Measurements from ENCODE around the gene APLP2.

Gene APLP2

GRCh38 chr11:130118636-130119387 is 49.1 kb downstream of the APLP2 start:
- no peak overlapping the region for H3K27ac ChIP-seq
- TF ChIP-seq ZFX (IDR thresholded peaks at IDR 0.05) (no peak), CTCF (conservative IDR thresholded peaks at IDR 0.05) (no peak)

- TF ChIP-seq ZFX (IDR thresholded peaks at IDR 0.05) (no peak), CTCF (conservative IDR thresholded peaks at IDR 0.05) (no peak)
- no peak overlapping the region for H3K27ac ChIP-seq
These were observed 50.4 kb downstream of the APLP2 start for GRCh38 chr11:130120045-130120444.

- no peak overlapping the region for H3K27ac ChIP-seq
- TF ChIP-seq ZFX (IDR thresholded peaks at IDR 0.05) (no peak), CTCF (conservative IDR thresholded peaks at IDR 0.05) (no peak)
These were observed 51.8 kb downstream of the APLP2 start for GRCh38 chr11:130121445-130121978.

GRCh38 chr11:130122141-130122575 is 52.5 kb downstream of the APLP2 start:
- H3K27ac ChIP-seq: no peak overlapping the region
- no peak for TF ChIP-seq CTCF (conservative IDR thresholded peaks at IDR 0.05)

GRCh38 chr11:130123414-130124040 is 53.8 kb downstream of the APLP2 start:
- no peak for TF ChIP-seq CTCF (conservative IDR thresholded peaks at IDR 0.05)
- no peak for TF ChIP-seq ZFX (IDR thresholded peaks at IDR 0.05)
- no peak overlapping the region for H3K27ac ChIP-seq

GRCh38 chr11:130124096-130124495 is 54.4 kb downstream of the APLP2 start:
- no peak for TF ChIP-seq ZFX (IDR thresholded peaks at IDR 0.05)
- no peak for TF ChIP-seq CTCF (conservative IDR thresholded peaks at IDR 0.05)
- no peak overlapping the region for H3K27ac ChIP-seq

GRCh38 chr11:130125638-130126037 is 55.9 kb downstream of the APLP2 start:
- H3K27ac ChIP-seq: no peak overlapping the region

More at GRCh38 chr11:130125638-130126037, 55.9 kb downstream of the APLP2 start:
- TF ChIP-seq CTCF (conservative IDR thresholded peaks at IDR 0.05): no peak
- TF ChIP-seq ZFX (IDR thresholded peaks at IDR 0.05): no peak

All from C4-2B (cell line).